ENCODE results near the gene TNKS1BP1.
"Not testable (repeated sequence)": the region's sequence is repeated elsewhere in the genome, so short reads cannot be mapped to it uniquely, and the experiment has no call there.

The TNKS1BP1 gene

GRCh38 chr11:57294225-57295131 lies 30.3 kb downstream of the TNKS1BP1 start:
- Histone ChIP-seq H3K27me3 (ENCODE audit: control insufficient read depth in 1 of 2, insufficient read depth in 2 of 2, low read length in 2 of 2) (no peaks in the 10 kb centered on the region), H3K9ac (ENCODE audit: low read length) (no peak overlapping the region), H3K9me3 (ENCODE audit: low read length) (peaks cover 5% of the 10 kb centered on the region), H3K4me3 (ENCODE audit: low read depth in 1 of 2, low read length in 2 of 2) (no peak overlapping the region), H3K4me1 (ENCODE audit: insufficient read depth, low read length) (peaks cover under 1% of the 10 kb centered on the region), H3K36me3 (ENCODE audit: insufficient read depth, low read length) (peaks cover 15% of the 10 kb centered on the region), H3K27ac (ENCODE audit: low read depth, low read length) (no peak overlapping the region)

GRCh38 chr11:57290288-57290687 lies 34.5 kb downstream of the TNKS1BP1 start:
- no peak overlapping the region for H3K4me3 ChIP-seq (ENCODE audit: low read depth in 1 of 2, low read length in 2 of 2)
- no peaks in the 10 kb centered on the region for H3K27me3 ChIP-seq (ENCODE audit: control insufficient read depth in 1 of 2, insufficient read depth in 2 of 2, low read length in 2 of 2)
- H3K36me3 ChIP-seq (ENCODE audit: insufficient read depth, low read length): no peaks in the 10 kb centered on the region
- H3K9ac ChIP-seq (ENCODE audit: low read length): no peak overlapping the region
- H3K4me1 ChIP-seq (ENCODE audit: insufficient read depth, low read length): peaks cover 9% of the 10 kb centered on the region
- no peak overlapping the region for H3K27ac ChIP-seq (ENCODE audit: low read depth, low read length)
- H3K9me3 ChIP-seq (ENCODE audit: low read length): no peaks in the 10 kb centered on the region

GRCh38 chr11:57288771-57289579 lies 35.8 kb downstream of the TNKS1BP1 start:
- peaks cover 9% of the 10 kb centered on the region for H3K4me1 ChIP-seq (ENCODE audit: insufficient read depth, low read length)
- H3K9me3 ChIP-seq (ENCODE audit: low read length): no peaks in the 10 kb centered on the region
- H3K27ac ChIP-seq (ENCODE audit: low read depth, low read length): no peak overlapping the region
- H3K9ac ChIP-seq (ENCODE audit: low read length): no peak overlapping the region
- no peak overlapping the region for H3K4me3 ChIP-seq (ENCODE audit: low read depth in 1 of 2, low read length in 2 of 2)
- no peaks in the 10 kb centered on the region for H3K36me3 ChIP-seq (ENCODE audit: insufficient read depth, low read length)
- H3K27me3 ChIP-seq (ENCODE audit: control insufficient read depth in 1 of 2, insufficient read depth in 2 of 2, low read length in 2 of 2): no peaks in the 10 kb centered on the region

GRCh38 chr11:57287884-57288283 lies 36.9 kb downstream of the TNKS1BP1 start:
- H3K9ac ChIP-seq (ENCODE audit: low read length): no peak overlapping the region
- H3K36me3 ChIP-seq (ENCODE audit: insufficient read depth, low read length): no peaks in the 10 kb centered on the region
- H3K4me3 ChIP-seq (ENCODE audit: low read depth in 1 of 2, low read length in 2 of 2): no peak overlapping the region
- H3K4me1 ChIP-seq (ENCODE audit: insufficient read depth, low read length): peaks cover 9% of the 10 kb centered on the region
- no peak overlapping the region for H3K27ac ChIP-seq (ENCODE audit: low read depth, low read length)
- no peaks in the 10 kb centered on the region for H3K9me3 ChIP-seq (ENCODE audit: low read length)
- H3K27me3 ChIP-seq (ENCODE audit: control insufficient read depth in 1 of 2, insufficient read depth in 2 of 2, low read length in 2 of 2): no peaks in the 10 kb centered on the region

- Histone ChIP-seq H3K9me3 (ENCODE audit: low read length) (no peaks in the 10 kb centered on the region), H3K27ac (ENCODE audit: low read depth, low read length) (no peak overlapping the region), H3K4me1 (ENCODE audit: insufficient read depth, low read length) (no peaks in the 10 kb centered on the region), H3K27me3 (ENCODE audit: control insufficient read depth in 1 of 2, insufficient read depth in 2 of 2, low read length in 2 of 2) (no peaks in the 10 kb centered on the region), H3K4me3 (ENCODE audit: low read depth in 1 of 2, low read length in 2 of 2) (no peak overlapping the region), H3K9ac (ENCODE audit: low read length) (no peak overlapping the region), H3K36me3 (ENCODE audit: insufficient read depth, low read length) (no peaks in the 10 kb centered on the region)
These were observed 41.3 kb downstream of the TNKS1BP1 start for GRCh38 chr11:57283231-57283990.

GRCh38 chr11:57281546-57281945 lies 43.2 kb downstream of the TNKS1BP1 start:
- H3K36me3 ChIP-seq (ENCODE audit: insufficient read depth, low read length); H3K27me3 ChIP-seq (ENCODE audit: control insufficient read depth in 1 of 2, insufficient read depth in 2 of 2, low read length in 2 of 2); H3K9ac ChIP-seq (ENCODE audit: low read length); H3K4me1 ChIP-seq (ENCODE audit: insufficient read depth, low read length); H3K9me3 ChIP-seq (ENCODE audit: low read length); H3K27ac ChIP-seq (ENCODE audit: low read depth, low read length); H3K4me3 ChIP-seq (ENCODE audit: low read depth in 1 of 2, low read length in 2 of 2): not testable (repeated sequence)

- no peaks in the 10 kb centered on the region for H3K27me3 ChIP-seq (ENCODE audit: control insufficient read depth in 1 of 2, insufficient read depth in 2 of 2, low read length in 2 of 2)
- H3K9ac ChIP-seq (ENCODE audit: low read length): no peak overlapping the region
- no peaks in the 10 kb centered on the region for H3K4me1 ChIP-seq (ENCODE audit: insufficient read depth, low read length)
- H3K27ac ChIP-seq (ENCODE audit: low read depth, low read length): no peak overlapping the region
- H3K4me3 ChIP-seq (ENCODE audit: low read depth in 1 of 2, low read length in 2 of 2): no peak overlapping the region
- H3K9me3 ChIP-seq (ENCODE audit: low read length): no peaks in the 10 kb centered on the region
- no peaks in the 10 kb centered on the region for H3K36me3 ChIP-seq (ENCODE audit: insufficient read depth, low read length)
These were observed 45.6 kb downstream of the TNKS1BP1 start for GRCh38 chr11:57279116-57279515.

- H3K9me3 ChIP-seq (ENCODE audit: low read length): no peaks in the 10 kb centered on the region
- H3K4me1 ChIP-seq (ENCODE audit: insufficient read depth, low read length): no peaks in the 10 kb centered on the region
- no peak overlapping the region for H3K9ac ChIP-seq (ENCODE audit: low read length)
- no peak overlapping the region for H3K27ac ChIP-seq (ENCODE audit: low read depth, low read length)
- no peaks in the 10 kb centered on the region for H3K27me3 ChIP-seq (ENCODE audit: control insufficient read depth in 1 of 2, insufficient read depth in 2 of 2, low read length in 2 of 2)
- no peak overlapping the region for H3K4me3 ChIP-seq (ENCODE audit: low read depth in 1 of 2, low read length in 2 of 2)
- no peaks in the 10 kb centered on the region for H3K36me3 ChIP-seq (ENCODE audit: insufficient read depth, low read length)
These were observed 46.0 kb downstream of the TNKS1BP1 start for GRCh38 chr11:57278721-57279095.

GRCh38 chr11:57277845-57278720 lies 46.7 kb downstream of the TNKS1BP1 start:
- no peak overlapping the region for H3K9ac ChIP-seq (ENCODE audit: low read length)
- H3K4me3 ChIP-seq (ENCODE audit: low read depth in 1 of 2, low read length in 2 of 2): peak overlapping the region in 1 of 2 donors; percentile 10

GRCh38 chr11:57276971-57277675 lies 47.6 kb downstream of the TNKS1BP1 start:
- Histone ChIP-seq H3K27ac (ENCODE audit: low read depth, low read length) (no peak overlapping the region), H3K9ac (ENCODE audit: low read length) (no peak overlapping the region)

More at GRCh38 chr11:57277845-57278720, 46.7 kb downstream of the TNKS1BP1 start:
- Histone ChIP-seq H3K9me3 (ENCODE audit: low read length) (no peaks in the 10 kb centered on the region), H3K4me1 (ENCODE audit: insufficient read depth, low read length) (no peaks in the 10 kb centered on the region), H3K27ac (ENCODE audit: low read depth, low read length) (no peak overlapping the region), H3K36me3 (ENCODE audit: insufficient read depth, low read length) (no peaks in the 10 kb centered on the region), H3K27me3 (ENCODE audit: control insufficient read depth in 1 of 2, insufficient read depth in 2 of 2, low read length in 2 of 2) (no peaks in the 10 kb centered on the region)

More at GRCh38 chr11:57276971-57277675, 47.6 kb downstream of the TNKS1BP1 start:
- H3K36me3 ChIP-seq (ENCODE audit: insufficient read depth, low read length): no peaks in the 10 kb centered on the region
- H3K4me1 ChIP-seq (ENCODE audit: insufficient read depth, low read length): no peaks in the 10 kb centered on the region
- H3K4me3 ChIP-seq (ENCODE audit: low read depth in 1 of 2, low read length in 2 of 2): no peak overlapping the region
- H3K9me3 ChIP-seq (ENCODE audit: low read length): no peaks in the 10 kb centered on the region
- no peaks in the 10 kb centered on the region for H3K27me3 ChIP-seq (ENCODE audit: control insufficient read depth in 1 of 2, insufficient read depth in 2 of 2, low read length in 2 of 2)
